ENCODE measurements around the gene ZNF444.

GRCh38 chr19:56109226-56109625 lies 31.9 kb upstream of the ZNF444 start:
- TF ChIP-seq SUPT5H (IDR thresholded peaks at IDR 0.05) = no peak
- no peak for TF ChIP-seq GTF3C2 (IDR thresholded peaks at IDR 0.05; ENCODE audit: borderline replicate concordance, extremely low read depth, insufficient read length)
- no peak for TF ChIP-seq PTBP1 (IDR thresholded peaks at IDR 0.05; ENCODE audit: low read depth, low read length)
- no peak for TF ChIP-seq TCF3 (CRISPR knock-in tag; IDR thresholded peaks at IDR 0.05)
- no peak for TF ChIP-seq HNRNPH1 (optimal IDR thresholded peaks at IDR 0.05; ENCODE audit: low read depth, low read length)
